ENCODE measurements around the gene TP53I11.

Gene TP53I11

GRCh38 chr11:44950625-44951476 lies at the start of gene TP53I11:
Gene TP53I11 (minus strand): TSS chr11:44950883. CDS start chr11:44938335, 12,548 bp downstream.
- peak; percentile 65 for DNase-seq

DNA sequence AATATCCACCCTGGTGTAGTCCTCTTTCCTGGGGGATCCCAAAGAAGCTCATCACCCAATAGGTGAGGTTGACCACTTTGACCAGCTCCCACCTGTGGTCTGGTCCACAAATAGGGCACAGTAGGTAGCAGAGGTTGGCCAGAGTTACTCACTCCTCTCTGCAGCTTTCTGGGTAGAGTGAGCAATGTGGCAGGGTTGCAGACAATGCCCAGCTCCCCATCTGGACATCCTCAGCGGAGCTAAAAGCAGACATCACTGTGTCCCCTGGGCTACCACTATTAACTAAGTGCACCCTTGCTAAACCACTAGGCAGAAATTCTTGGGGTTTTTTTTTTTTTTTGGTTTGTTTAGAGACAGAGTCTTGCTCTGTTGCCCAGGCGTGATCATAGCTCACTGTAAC lies 48.4 kb upstream of the TP53I11 start:
- no peak for DNase-seq

- no peak for DNase-seq
These were observed 47.4 kb upstream of the TP53I11 start for GRCh38 chr11:44998051-44998450.

GRCh38 chr11:44997566-44997965 lies 46.9 kb upstream of the TP53I11 start:
- DNase-seq: no peak

DNA sequence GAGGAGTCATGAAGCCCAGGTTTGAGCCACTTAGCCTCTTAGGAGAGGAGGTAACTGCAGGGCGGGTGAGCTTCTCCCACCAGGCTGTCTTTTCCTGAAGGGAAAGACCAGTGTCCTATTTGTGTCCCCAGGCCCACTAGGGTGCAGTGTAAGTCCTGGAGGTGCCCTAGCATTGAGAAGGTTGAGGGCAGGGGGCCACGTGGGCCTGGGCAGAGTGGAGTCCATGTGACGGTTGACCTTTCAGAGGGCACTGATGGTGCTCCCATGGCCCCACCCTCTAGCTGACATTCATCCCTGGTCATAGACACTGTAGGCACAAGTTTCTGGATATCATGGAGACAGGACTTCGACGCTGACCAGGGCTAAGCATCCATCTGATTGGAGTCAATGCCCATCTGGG lies 44.1 kb upstream of the TP53I11 start:
- DNase-seq: no peak

DNA sequence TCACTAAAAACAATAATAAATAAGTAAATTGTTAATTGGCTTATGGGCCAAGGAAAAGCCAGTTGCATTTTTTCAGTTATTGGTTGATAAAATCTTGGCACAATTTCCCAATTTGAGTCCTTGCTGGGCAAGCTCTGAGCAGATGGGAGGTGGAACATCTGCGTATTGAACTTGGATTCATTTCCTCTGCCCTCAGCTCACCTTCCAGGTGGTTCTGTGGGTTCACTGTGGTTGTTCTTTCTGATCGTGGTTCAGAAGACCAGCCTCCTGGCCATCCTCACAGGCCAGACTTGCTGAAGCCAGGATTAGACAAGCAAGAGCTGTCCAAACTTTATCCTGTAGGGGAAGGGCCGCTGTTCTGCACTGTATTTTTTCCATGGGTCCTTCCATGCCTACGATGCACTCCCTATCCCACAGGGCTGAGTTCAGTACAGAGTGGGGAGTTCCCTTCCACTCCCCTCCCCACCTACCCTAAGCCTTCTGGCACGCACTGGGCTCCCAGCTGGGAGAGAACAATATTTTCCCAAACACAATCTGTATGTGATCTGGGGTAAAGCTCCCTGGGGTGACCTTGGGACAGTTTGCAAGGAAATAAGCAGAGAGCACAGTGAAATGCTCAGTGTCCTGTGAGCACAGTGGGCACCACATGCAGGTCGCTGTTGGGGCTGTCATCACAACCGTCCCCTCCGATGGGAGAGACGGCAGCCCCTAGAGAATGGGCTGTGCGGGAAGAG lies 43.5 kb upstream of the TP53I11 start:
- DNase-seq: no peak

- DNase-seq: no peak
These were observed 42.1 kb upstream of the TP53I11 start for GRCh38 chr11:44992774-44993173.

DNA sequence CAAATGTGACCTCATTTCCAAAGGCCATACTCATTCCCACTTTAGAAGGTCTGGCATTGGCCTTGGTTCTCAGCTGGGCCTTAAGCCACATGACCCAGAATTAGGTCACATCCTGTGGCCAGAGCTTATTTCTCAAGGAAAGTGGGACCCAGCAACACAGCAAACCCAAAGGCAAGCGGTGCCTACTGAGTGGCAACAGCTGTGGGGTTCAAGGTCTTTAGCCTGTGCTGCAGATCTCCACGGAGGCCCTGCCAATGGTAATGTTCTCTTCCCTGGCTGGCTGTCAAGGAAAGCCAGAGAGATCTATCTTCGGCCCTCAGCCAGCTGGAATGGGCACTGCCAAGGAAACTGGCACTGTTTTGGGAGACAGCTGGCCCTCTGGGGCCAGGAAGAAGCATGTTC lies 41.5 kb upstream of the TP53I11 start:
- DNase-seq: no peak

- no peak for DNase-seq
These were observed 40.0 kb upstream of the TP53I11 start for GRCh38 chr11:44990665-44991064.

DNA sequence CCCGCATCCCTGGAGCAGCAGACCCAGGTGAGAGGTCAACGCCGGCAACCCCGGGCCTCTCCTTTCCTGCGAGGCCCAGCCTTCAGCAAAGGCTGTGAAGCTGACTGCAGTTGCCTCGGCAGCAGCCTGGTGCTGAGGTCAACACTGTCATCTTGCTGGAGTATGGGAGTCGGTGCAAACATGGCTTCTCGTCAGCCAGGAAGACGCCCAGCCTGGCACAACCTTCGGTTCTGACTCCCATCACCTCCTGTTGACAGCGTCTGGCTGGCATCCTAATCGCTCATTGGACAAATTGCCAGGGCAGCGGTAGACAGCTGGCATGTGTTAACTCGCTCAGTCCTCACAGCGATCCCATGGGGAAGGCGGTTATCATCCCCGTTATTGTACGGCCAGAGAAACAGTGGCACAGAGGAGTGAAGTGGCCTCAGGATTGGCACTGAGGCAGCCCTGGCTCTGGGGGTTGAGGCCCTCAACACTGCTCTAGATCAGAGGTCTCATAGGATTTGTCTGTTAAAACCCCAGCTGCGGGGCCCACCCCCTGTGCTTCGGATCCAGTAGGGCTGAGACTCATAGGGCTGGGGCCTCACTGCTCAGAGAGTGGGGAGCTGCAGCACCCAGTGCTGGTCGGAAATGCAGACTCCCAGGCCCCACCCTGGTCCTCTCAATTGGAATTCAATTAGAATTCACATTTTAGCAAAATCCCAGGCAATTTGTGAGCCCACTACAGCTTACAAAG lies 39.3 kb upstream of the TP53I11 start:
- DNase-seq: no peak

- no peak for DNase-seq
These were observed 38.4 kb upstream of the TP53I11 start for GRCh38 chr11:44988981-44989635.

DNA sequence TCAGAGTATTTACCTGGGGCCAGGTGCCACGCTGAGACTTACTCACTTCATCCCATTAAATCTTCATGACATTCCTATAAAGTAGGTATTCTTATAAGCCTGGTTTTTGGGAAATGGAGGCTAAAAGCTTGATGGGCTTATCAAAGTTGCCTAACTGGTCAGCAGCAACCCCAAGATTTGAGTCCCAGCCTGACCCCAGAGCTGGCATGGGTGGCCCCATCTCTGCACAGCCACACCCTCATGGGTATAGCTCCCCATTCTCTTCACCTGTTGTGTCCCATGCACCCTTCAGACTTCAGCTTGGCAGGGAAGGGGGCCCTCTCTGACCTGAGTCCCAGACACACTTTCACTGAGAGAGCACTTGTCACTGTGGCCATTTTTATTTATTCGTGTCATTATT lies 37.4 kb upstream of the TP53I11 start:
- no peak for DNase-seq

GRCh38 chr11:44987506-44987905 lies 36.8 kb upstream of the TP53I11 start:
- DNase-seq: no peak

GRCh38 chr11:44986315-44986714 lies 35.6 kb upstream of the TP53I11 start:
- no peak for DNase-seq

DNA sequence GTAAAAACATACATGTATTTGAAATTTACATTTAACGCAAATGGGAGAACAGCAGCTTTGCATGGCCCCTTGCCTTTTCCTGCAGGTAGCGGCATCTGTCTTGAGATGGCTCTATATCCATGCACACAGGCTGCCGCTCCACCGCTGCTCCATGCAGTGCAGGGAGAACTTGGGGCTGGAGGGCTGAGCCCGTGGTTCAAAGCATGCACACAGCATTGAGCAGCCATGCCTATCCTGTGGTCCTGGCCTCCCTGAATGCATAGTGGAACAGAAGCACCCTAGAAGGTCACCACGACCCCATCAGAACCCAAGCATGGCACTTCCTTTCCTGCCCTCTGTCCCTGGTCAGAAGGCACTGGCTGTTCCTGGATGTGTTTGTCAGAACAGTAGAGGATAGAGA lies 35.0 kb upstream of the TP53I11 start:
- no peak for DNase-seq

DNA sequence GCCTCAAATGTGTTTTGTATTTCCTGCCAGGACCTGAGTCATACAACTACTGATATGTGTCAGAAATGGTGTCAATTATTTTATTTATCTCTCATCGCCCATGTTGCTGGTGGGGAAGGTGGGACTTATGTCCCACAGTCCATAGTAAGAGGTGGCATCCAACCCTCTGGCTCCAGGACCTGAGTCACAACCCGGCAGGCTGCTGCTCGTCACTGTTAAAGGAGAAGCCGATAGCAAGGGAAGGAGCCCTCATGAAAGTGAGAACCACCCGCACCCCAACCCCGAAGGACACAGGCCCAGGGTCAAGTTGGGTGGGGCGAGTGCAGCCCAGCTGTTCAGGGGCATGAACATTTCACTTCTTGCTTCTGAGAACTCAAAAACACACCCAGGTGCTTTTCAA lies 33.1 kb upstream of the TP53I11 start:
- DNase-seq: no peak

- DNase-seq: no peak
These were observed 31.9 kb upstream of the TP53I11 start for GRCh38 chr11:44982496-44983062.

- DNase-seq: no peak
These were observed 30.1 kb upstream of the TP53I11 start for GRCh38 chr11:44980533-44981427.

DNA sequence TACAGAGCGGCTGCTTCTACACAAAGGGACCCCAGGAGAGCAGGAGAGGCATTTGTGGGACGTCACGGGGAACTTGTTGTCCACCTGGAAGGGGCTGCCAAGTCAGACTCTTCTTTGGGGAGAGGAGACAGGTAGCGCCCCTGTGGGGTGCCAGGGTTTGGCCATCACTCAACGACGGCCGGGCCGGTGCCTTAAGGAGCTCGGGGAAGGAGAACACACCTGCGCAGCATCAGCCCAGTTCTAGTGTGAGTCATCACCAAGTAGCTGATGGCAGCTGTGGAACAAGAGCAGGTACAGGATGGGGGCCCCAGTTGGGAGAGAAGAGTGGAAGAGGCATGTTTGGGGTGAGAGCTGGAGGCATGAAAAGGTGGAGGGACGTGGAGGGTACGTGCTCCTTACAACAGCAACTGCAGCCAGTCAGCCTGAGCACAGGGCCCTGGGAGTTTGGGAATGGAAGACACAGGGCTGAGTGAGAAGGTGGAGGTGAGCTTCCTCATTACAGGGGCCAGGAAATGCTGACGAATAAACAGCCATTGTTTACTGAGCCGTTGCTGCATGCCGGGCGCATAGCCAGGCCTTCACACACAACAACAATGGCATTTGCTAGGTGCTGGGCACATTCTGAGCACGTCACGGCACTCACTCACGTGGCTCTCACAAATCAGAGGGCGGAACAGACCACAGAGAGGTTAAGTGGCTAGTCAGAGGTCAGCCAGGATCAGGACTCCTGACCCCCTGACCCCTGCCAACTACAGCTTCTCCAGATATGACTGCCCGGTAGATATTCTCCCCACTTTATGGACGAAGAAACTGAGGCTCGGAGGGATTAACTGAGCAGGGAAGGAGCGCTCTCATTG lies 29.1 kb upstream of the TP53I11 start:
- no peak for DNase-seq

GRCh38 chr11:44978961-44979331 lies 28.3 kb upstream of the TP53I11 start:
- DNase-seq: no peak

Measured in stimulated activated CD4-positive, alpha-beta T cell treated with anti-CD3 and anti-CD28 coated beads, Interleukin-1b, Interleukin-23, amount 100 ng/mL, for 48 hours (primary cell).